Measurements from ENCODE around the gene SHTN1. TPM values are rescaled to one million over a fixed set of nuclear protein-coding genes. Genes with fewer than 3 reads are reported as not detected.

The SHTN1 gene
- total RNA-seq, 1 donor from 2014 or later = 106 TPM

DNA sequence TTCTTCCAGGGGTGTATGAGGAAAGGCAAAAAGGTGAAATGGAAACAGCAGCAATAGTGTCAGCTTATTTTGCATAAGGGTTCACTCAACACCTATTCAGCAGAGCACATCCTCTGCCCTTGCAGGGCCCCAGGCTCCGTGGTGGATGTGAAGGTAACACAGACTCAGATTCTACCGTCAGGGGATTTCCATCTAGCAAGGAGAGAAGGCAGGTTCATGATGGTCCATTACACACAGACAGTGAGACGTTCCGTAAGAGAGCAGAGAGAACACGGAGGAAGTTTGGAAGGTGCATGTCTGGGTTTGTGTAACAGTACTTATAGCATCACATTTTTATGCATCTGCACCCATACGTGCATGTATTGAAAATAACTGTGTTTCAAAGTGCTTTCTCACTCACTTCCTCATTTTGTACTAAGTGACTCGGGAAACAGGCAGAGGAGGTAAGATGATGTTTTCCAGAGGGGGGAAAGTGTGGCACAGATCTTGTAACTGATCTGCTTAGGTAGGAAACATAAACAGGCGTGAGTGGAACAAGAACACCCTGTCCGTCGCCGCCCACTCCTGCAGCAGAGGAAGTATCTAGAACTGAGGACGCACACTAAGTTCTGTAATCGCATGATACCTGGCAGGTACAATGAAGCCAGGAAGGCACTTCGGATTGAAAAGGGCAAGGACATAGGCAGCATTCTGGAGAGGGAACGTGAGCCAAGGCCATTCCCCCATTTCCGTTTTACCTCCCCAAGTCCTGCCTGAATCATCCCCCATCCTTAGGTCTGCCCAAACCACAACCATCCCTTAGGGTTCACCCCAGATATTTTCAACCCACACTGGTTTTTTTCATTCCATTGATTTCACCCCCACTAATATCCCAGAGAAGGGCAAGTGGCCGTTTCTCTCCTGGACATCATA, 156.7 kb downstream of the SHTN1 start:
- DNase-seq (ENCODE audit: low spot score) = no peak
- Mint-ChIP-seq H3K27ac (ENCODE audit: unreplicated experiment) (peak overlapping the region; percentile 86), H3K9me3 (ENCODE audit: unreplicated experiment) (no peaks in the 10 kb centered on the region), H3K36me3 (ENCODE audit: low read depth, unreplicated experiment) (no peaks in the 10 kb centered on the region), H3K4me1 (ENCODE audit: unreplicated experiment) (peaks cover 20% of the 10 kb centered on the region), H3K4me3 (ENCODE audit: unreplicated experiment) (peak overlapping the region; percentile 92), H3K27me3 (ENCODE audit: unreplicated experiment) (peaks cover 2% of the 10 kb centered on the region)
- TF ChIP-seq, protein P1, sequence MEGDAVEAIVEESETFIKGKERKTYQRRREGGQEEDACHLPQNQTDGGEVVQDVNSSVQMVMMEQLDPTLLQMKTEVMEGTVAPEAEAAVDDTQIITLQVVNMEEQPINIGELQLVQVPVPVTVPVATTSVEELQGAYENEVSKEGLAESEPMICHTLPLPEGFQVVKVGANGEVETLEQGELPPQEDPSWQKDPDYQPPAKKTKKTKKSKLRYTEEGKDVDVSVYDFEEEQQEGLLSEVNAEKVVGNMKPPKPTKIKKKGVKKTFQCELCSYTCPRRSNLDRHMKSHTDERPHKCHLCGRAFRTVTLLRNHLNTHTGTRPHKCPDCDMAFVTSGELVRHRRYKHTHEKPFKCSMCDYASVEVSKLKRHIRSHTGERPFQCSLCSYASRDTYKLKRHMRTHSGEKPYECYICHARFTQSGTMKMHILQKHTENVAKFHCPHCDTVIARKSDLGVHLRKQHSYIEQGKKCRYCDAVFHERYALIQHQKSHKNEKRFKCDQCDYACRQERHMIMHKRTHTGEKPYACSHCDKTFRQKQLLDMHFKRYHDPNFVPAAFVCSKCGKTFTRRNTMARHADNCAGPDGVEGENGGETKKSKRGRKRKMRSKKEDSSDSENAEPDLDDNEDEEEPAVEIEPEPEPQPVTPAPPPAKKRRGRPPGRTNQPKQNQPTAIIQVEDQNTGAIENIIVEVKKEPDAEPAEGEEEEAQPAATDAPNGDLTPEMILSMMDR (IDR thresholded peaks at IDR 0.05; ENCODE audit: unreplicated experiment) = no peak

DNA sequence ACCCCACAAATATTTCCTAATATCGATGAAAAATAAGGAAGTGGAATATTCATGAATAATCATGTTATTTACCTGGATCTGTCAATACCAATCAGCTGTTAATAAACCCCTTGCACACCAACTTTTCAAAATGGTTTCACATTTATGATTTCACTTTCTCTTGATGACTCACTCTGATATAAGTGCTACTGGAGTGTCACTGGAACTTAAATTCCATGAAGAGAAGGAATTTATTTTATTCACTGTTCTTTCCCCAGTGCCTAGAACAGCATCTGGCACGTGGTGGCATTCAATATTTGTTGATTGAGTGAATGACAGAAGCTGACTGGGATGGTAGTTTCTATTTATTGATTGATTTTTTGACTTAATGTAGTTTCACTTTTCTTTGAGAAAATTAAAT, 159.2 kb downstream of the SHTN1 start:
- Mint-ChIP-seq H3K4me1 (ENCODE audit: unreplicated experiment) (peaks cover 22% of the 10 kb centered on the region), H3K9me3 (ENCODE audit: unreplicated experiment) (no peaks in the 10 kb centered on the region), H3K36me3 (ENCODE audit: low read depth, unreplicated experiment) (no peaks in the 10 kb centered on the region), H3K27ac (ENCODE audit: unreplicated experiment) (no peak overlapping the region), H3K4me3 (ENCODE audit: unreplicated experiment) (no peak overlapping the region), H3K27me3 (ENCODE audit: unreplicated experiment) (no peaks in the 10 kb centered on the region)
- no peak for DNase-seq (ENCODE audit: low spot score)
- TF ChIP-seq, protein P1 (IDR thresholded peaks at IDR 0.05; ENCODE audit: unreplicated experiment) = no peak

DNA sequence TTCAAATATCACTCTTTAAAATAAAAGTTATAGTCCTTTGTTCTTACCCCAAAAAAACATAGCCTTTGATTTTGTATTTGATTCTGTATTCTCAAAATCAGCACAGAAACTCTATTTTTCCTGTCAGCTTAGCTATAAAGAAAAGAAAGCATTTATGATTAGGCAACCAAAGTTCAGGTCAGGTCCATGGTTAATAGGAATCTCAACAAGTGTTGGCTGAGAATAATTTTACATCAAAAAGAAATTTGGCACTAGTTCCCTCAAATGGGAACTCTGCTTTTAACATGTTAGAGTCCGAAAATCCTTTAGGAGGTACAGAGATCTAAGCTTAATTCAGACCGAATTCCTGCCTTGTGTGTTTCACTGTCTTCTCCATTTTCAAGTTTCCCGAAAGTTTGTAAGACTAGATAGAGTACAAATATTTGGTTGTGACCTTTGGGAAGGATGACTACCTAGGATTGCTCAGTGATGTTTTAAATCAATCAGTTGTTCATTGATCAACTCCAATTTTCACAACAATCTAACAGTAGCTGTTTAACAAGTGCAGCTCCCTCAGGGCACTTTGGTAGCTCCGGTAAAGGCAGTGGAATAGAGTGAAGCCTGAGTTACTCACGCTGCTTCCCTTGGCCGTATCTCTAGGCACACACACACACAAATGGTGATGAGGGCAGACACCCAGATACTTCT, 164.5 kb downstream of the SHTN1 start:
- Mint-ChIP-seq H3K27ac (ENCODE audit: unreplicated experiment) (no peak overlapping the region), H3K4me3 (ENCODE audit: unreplicated experiment) (no peak overlapping the region), H3K4me1 (ENCODE audit: unreplicated experiment) (peaks cover 8% of the 10 kb centered on the region), H3K36me3 (ENCODE audit: low read depth, unreplicated experiment) (no peaks in the 10 kb centered on the region), H3K9me3 (ENCODE audit: unreplicated experiment) (no peaks in the 10 kb centered on the region), H3K27me3 (ENCODE audit: unreplicated experiment) (no peaks in the 10 kb centered on the region)
- TF ChIP-seq, protein P1 (IDR thresholded peaks at IDR 0.05; ENCODE audit: unreplicated experiment) = no peak
- DNase-seq (ENCODE audit: low spot score) = no peak

DNA sequence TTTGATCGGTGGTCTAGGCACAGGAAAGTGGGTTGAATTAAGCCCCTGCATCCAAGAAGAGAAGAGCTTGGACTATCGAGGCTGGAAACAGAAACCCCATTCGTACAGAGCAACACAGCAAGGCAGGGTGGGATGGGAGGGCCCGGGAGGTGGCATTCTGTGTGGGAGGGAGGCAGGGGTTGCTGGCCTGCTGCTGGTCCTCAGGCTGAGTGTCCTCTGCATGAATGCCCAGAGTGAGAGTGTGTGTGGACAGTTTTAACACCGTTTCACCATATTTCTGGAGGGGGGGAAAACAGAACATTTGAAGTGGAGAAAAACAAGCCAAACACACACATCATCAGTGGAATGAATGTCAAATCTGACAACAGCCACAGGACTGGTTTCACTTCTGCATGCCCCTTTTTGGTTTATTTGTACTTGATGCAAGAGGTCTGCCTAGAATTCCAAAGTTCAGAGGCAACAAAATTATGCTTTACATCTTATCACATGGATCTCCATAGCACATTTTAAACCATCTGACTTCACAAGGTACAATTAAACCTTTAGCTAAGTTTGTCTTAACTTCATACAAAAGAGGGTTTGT, 166.8 kb downstream of the SHTN1 start:
- Mint-ChIP-seq H3K27ac (ENCODE audit: unreplicated experiment) (no peak overlapping the region), H3K4me3 (ENCODE audit: unreplicated experiment) (no peak overlapping the region), H3K4me1 (ENCODE audit: unreplicated experiment) (peaks cover 8% of the 10 kb centered on the region), H3K9me3 (ENCODE audit: unreplicated experiment) (no peaks in the 10 kb centered on the region), H3K27me3 (ENCODE audit: unreplicated experiment) (no peaks in the 10 kb centered on the region), H3K36me3 (ENCODE audit: low read depth, unreplicated experiment) (no peaks in the 10 kb centered on the region)
- no peak for DNase-seq (ENCODE audit: low spot score)
- TF ChIP-seq, protein P1 (IDR thresholded peaks at IDR 0.05; ENCODE audit: unreplicated experiment) = no peak
